ENCODE measurements around the gene SSBP3. TPM values are rescaled to one million over a fixed set of nuclear protein-coding genes. Genes with fewer than 3 reads are reported as not detected.

Gene SSBP3
- total RNA-seq, 1 experiment from 2014 or later, result 37.5 TPM

- ChIA-PET CTCF (interaction anchor here (0.7 to 2.1 kb wide), 4 partner anchors 18 to 339 kb away, joined by 3 to 8 read pairs (median 4); no protein-coding TSS in a partner anchor), POLR2A (interaction anchor here (0.7 to 1.3 kb wide), 6 partner anchors 18 to 299 kb away, joined by 3 to 8 read pairs (median 3); no protein-coding TSS in a partner anchor), RAD21 (ENCODE audit: low non-redundant PET in 1 of 2, low total read pairs in 2 of 2, uncharacterized antibody in 2 of 2, unreplicated experiment in 2 of 2) (interaction anchor here (0.5 to 0.7 kb wide), 2 partner anchors 203 to 515 kb away, joined by 3 to 4 read pairs; no protein-coding TSS in a partner anchor)
- no peaks in the 10 kb centered on the region for H3K27me3 ChIP-seq (ENCODE audit: insufficient read depth, low read length)
- peaks cover 49% of the 10 kb centered on the region for H3K79me2 ChIP-seq (ENCODE audit: insufficient read depth, low read length)
- intact Hi-C loops (cut with micrococcal nuclease), result loop anchor here (5.0 to 10.0 kb wide), 2 partner anchors 205 to 287 kb away; partner anchors contain the start of gene SSBP3
- H4K20me1 ChIP-seq (ENCODE audit: insufficient read depth), result no peaks in the 10 kb centered on the region
- DNase-seq (ENCODE audit: low read depth, low spot score), result peak; percentile 96
- peak; percentile 98 for ATAC-seq
- H3K9me2 ChIP-seq (ENCODE audit: insufficient read depth), result no peaks in the 10 kb centered on the region
- BruUV-seq (replicated peaks), result no TSS peak
- H3K9ac ChIP-seq (ENCODE audit: low read length), result peak within 1 kb of the TSS; percentile 90
- no peak for TF ChIP-seq REST (IDR thresholded peaks at IDR 0.05; ENCODE audit: low read depth)
- TF ChIP-seq RAD21 (IDR thresholded peaks at IDR 0.05; ENCODE audit: low read depth), result no peak
- TF ChIP-seq ZFX (IDR thresholded peaks at IDR 0.05), result peak; percentile 80; the same call in 1 of the 2 replicates
- peak; percentile 56 for TF ChIP-seq POLR2A (IDR thresholded peaks at IDR 0.05; ENCODE audit: borderline replicate concordance, extremely low read depth, insufficient read depth, insufficient read length)
- no peak for TF ChIP-seq ZNF274 (IDR thresholded peaks at IDR 0.05; ENCODE audit: low read depth, low read length)
- no peak for TF ChIP-seq EGR1 (IDR thresholded peaks at IDR 0.05; ENCODE audit: low read depth)
- no peak for TF ChIP-seq CBX3 (IDR thresholded peaks at IDR 0.05; ENCODE audit: low read depth)
- peak; percentile 73 for TF ChIP-seq SIN3A (IDR thresholded peaks at IDR 0.05; ENCODE audit: low read depth)
- no peak for TF ChIP-seq CEBPB (IDR thresholded peaks at IDR 0.05; ENCODE audit: low read depth)
- peak; percentile 94 for TF ChIP-seq POLR2AphosphoS5 (IDR thresholded peaks at IDR 0.05; ENCODE audit: low read depth, low read length)
- no peak for TF ChIP-seq ZBTB33 (IDR thresholded peaks at IDR 0.05; ENCODE audit: extremely low read depth, insufficient replicate concordance, low read length)
- TF ChIP-seq MAX (IDR thresholded peaks at IDR 0.05), result peak; percentile 49; the same call in 1 of the 2 replicates
- peak; percentile 98 for TF ChIP-seq YY1 (IDR thresholded peaks at IDR 0.05; ENCODE audit: extremely low read depth, insufficient replicate concordance, low read depth, low read length)
- no peak for TF ChIP-seq EZH2 (IDR thresholded peaks at IDR 0.05)
- TF ChIP-seq SP1 (IDR thresholded peaks at IDR 0.05; ENCODE audit: low read depth), result peak; percentile 97
- no peak for TF ChIP-seq FOSL1 (IDR thresholded peaks at IDR 0.05; ENCODE audit: low read depth)
- no peaks in the 10 kb centered on the region for H3K9me3 ChIP-seq (ENCODE audit: control insufficient read depth in 1 of 2, insufficient read depth in 1 of 2, low read depth in 1 of 2, low read length in 2 of 2)
- peaks cover 11 to 17% of the 10 kb centered on the region in 2 experiments for H3K4me1 ChIP-seq (ENCODE audit: control insufficient read depth in 1 of 2, insufficient read depth in 2 of 2, low read length in 2 of 2)
- peak within 1 kb of the TSS; percentile 97 for H3K4me2 ChIP-seq (ENCODE audit: low read length)
- peak within 1 kb of the TSS; percentile 62 for H3K27ac ChIP-seq (ENCODE audit: low read depth, low read length)
- peaks cover 9 to 10% of the 10 kb centered on the region in 2 experiments; a peak in 2 of 4 replicates for H3K36me3 ChIP-seq (ENCODE audit: control insufficient read depth in 1 of 2, insufficient read depth in 2 of 2, low read length in 2 of 2)
- peak within 1 kb of the TSS; percentile 81 to 89 for H3K4me3 ChIP-seq (replicated peaks in 1 of 2; ENCODE audit: low read depth in 1 of 2, low read length in 2 of 2)
- H2AFZ ChIP-seq (ENCODE audit: low read depth, low read length, poor library complexity, severe bottlenecking), result peak within 1 kb of the TSS; percentile 67
Measured at GRCh38 chr1:54199765-54200518, 206.3 kb downstream of the SSBP3 start, which contains the start of the genes CYB5RL and MRPL37. Gene CYB5RL, minus strand, starts transcription at chr1:54200030. Its CDS starts 4,414 bp downstream, at chr1:54195616. Gene MRPL37, plus strand, starts transcription at chr1:54200167. Its CDS starts 77 bp downstream, at chr1:54200244.
